Measurements from ENCODE around the gene MEPCE.

- TF ChIP-seq, protein P1, sequence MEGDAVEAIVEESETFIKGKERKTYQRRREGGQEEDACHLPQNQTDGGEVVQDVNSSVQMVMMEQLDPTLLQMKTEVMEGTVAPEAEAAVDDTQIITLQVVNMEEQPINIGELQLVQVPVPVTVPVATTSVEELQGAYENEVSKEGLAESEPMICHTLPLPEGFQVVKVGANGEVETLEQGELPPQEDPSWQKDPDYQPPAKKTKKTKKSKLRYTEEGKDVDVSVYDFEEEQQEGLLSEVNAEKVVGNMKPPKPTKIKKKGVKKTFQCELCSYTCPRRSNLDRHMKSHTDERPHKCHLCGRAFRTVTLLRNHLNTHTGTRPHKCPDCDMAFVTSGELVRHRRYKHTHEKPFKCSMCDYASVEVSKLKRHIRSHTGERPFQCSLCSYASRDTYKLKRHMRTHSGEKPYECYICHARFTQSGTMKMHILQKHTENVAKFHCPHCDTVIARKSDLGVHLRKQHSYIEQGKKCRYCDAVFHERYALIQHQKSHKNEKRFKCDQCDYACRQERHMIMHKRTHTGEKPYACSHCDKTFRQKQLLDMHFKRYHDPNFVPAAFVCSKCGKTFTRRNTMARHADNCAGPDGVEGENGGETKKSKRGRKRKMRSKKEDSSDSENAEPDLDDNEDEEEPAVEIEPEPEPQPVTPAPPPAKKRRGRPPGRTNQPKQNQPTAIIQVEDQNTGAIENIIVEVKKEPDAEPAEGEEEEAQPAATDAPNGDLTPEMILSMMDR (IDR thresholded peaks at IDR 0.05): no peak
- TF ChIP-seq POLR2A (IDR thresholded peaks at IDR 0.05): no peak
Observed at GRCh38 chr7:100384628-100385294, 44.9 kb upstream of the MEPCE start.
